ENCODE measurements around the gene NPBWR2. TPM values are rescaled to one million over a fixed set of nuclear protein-coding genes. Genes with fewer than 3 reads are reported as not detected.

The NPBWR2 gene
- total RNA-seq, result not detected
- not detected for polyA plus RNA-seq (ENCODE audit: insufficient read length in 2 of 2)
- long read RNA-seq, donor 1, result 0 reads
- long read RNA-seq, donor 2, result 0 reads
- long read RNA-seq, donor 3, result 0 reads
- long read RNA-seq, donor 4, result 0 reads

GRCh38 chr20:64106981-64107735 lies at the start of gene NPBWR2:
TSS of gene NPBWR2 (minus strand) at chr20:64107565. CDS start at chr20:64106831, 734 bp downstream.
- Histone ChIP-seq H3K27me3 (ENCODE audit: control insufficient read depth, insufficient read depth, low read length) (no peaks in the 10 kb centered on the region), H3K27ac (ENCODE audit: low read depth, low read length) (no peak within 1 kb of the TSS), H3K4me3 (ENCODE audit: low read depth, low read length) (no peak within 1 kb of the TSS), H3K36me3 (ENCODE audit: control insufficient read depth, insufficient read depth, low read length) (peaks cover 5% of the 10 kb centered on the region), H3K4me1 (ENCODE audit: control insufficient read depth, insufficient read depth, low read length) (peaks cover 37% of the 10 kb centered on the region), H3K9me3 (ENCODE audit: control insufficient read depth, insufficient read depth, low read length) (no peaks in the 10 kb centered on the region)
- WGBS (ENCODE audit: insufficient coverage), result 58% methylated on average over 20 of the region's 22 CpGs
- no peak for DNase-seq (ENCODE audit: low read depth in 4 of 6, low spot score in 6 of 6)

GRCh38 chr20:64156136-64156885 lies 48.9 kb upstream of the NPBWR2 start:
- peaks cover 13% of the 10 kb centered on the region for H3K27me3 ChIP-seq (ENCODE audit: control insufficient read depth, insufficient read depth, low read length)
- WGBS (ENCODE audit: insufficient coverage), result 30% methylated on average over 8 of the region's 9 CpGs
- peaks cover 78% of the 10 kb centered on the region for H3K4me1 ChIP-seq (ENCODE audit: control insufficient read depth, insufficient read depth, low read length)

GRCh38 chr20:64155258-64156135 lies 48.1 kb upstream of the NPBWR2 start:
- WGBS (ENCODE audit: insufficient coverage), result 50% methylated on average over 21 of the region's 22 CpGs
- H3K36me3 ChIP-seq (ENCODE audit: control insufficient read depth, insufficient read depth, low read length), result no peaks in the 10 kb centered on the region
- peaks cover 70% of the 10 kb centered on the region for H3K4me1 ChIP-seq (ENCODE audit: control insufficient read depth, insufficient read depth, low read length)
- no peak overlapping the region for H3K4me3 ChIP-seq (ENCODE audit: low read depth, low read length)
- peaks cover 7% of the 10 kb centered on the region for H3K27me3 ChIP-seq (ENCODE audit: control insufficient read depth, insufficient read depth, low read length)
- no peak overlapping the region for H3K27ac ChIP-seq (ENCODE audit: low read depth, low read length)
- DNase-seq (ENCODE audit: low read depth in 4 of 6, low spot score in 6 of 6), result peak in 2 of 6 donors; percentile 25 to 51
- H3K9me3 ChIP-seq (ENCODE audit: control insufficient read depth, insufficient read depth, low read length), result no peaks in the 10 kb centered on the region

More at GRCh38 chr20:64156136-64156885, 48.9 kb upstream of the NPBWR2 start:
- Histone ChIP-seq H3K27ac (ENCODE audit: low read depth, low read length) (no peak overlapping the region), H3K4me3 (ENCODE audit: low read depth, low read length) (no peak overlapping the region), H3K36me3 (ENCODE audit: control insufficient read depth, insufficient read depth, low read length) (no peaks in the 10 kb centered on the region), H3K9me3 (ENCODE audit: control insufficient read depth, insufficient read depth, low read length) (no peaks in the 10 kb centered on the region)
- peak in 2 of 6 donors; percentile 16 to 39 for DNase-seq (ENCODE audit: low read depth in 4 of 6, low spot score in 6 of 6)

GRCh38 chr20:64154590-64155257 lies 47.4 kb upstream of the NPBWR2 start:
- DNase-seq (ENCODE audit: low read depth in 4 of 6, low spot score in 6 of 6), result no peak
- Histone ChIP-seq H3K4me3 (ENCODE audit: low read depth, low read length) (no peak overlapping the region), H3K9me3 (ENCODE audit: control insufficient read depth, insufficient read depth, low read length) (no peaks in the 10 kb centered on the region), H3K27me3 (ENCODE audit: control insufficient read depth, insufficient read depth, low read length) (no peaks in the 10 kb centered on the region), H3K36me3 (ENCODE audit: control insufficient read depth, insufficient read depth, low read length) (no peaks in the 10 kb centered on the region), H3K4me1 (ENCODE audit: control insufficient read depth, insufficient read depth, low read length) (peaks cover 62% of the 10 kb centered on the region), H3K27ac (ENCODE audit: low read depth, low read length) (no peak overlapping the region)
- 67% methylated on average over 9 of the region's 9 CpGs for WGBS (ENCODE audit: insufficient coverage)

- DNase-seq (ENCODE audit: low read depth in 4 of 6, low spot score in 6 of 6), result no peak
- Histone ChIP-seq H3K27me3 (ENCODE audit: control insufficient read depth, insufficient read depth, low read length) (no peaks in the 10 kb centered on the region), H3K27ac (ENCODE audit: low read depth, low read length) (no peak overlapping the region), H3K4me1 (ENCODE audit: control insufficient read depth, insufficient read depth, low read length) (peaks cover 60% of the 10 kb centered on the region), H3K36me3 (ENCODE audit: control insufficient read depth, insufficient read depth, low read length) (no peaks in the 10 kb centered on the region), H3K4me3 (ENCODE audit: low read depth, low read length) (no peak overlapping the region), H3K9me3 (ENCODE audit: control insufficient read depth, insufficient read depth, low read length) (no peaks in the 10 kb centered on the region)
- WGBS (ENCODE audit: insufficient coverage), result 76% methylated on average over 20 of the region's 20 CpGs
Measured at GRCh38 chr20:64153861-64154589, 46.7 kb upstream of the NPBWR2 start.

GRCh38 chr20:64153410-64153809 lies 46.0 kb upstream of the NPBWR2 start:
- no peak for DNase-seq (ENCODE audit: low read depth in 4 of 6, low spot score in 6 of 6)
- no peaks in the 10 kb centered on the region for H3K9me3 ChIP-seq (ENCODE audit: control insufficient read depth, insufficient read depth, low read length)
- WGBS (ENCODE audit: insufficient coverage), result 68% methylated on average over 2 of the region's 2 CpGs
- no peaks in the 10 kb centered on the region for H3K27me3 ChIP-seq (ENCODE audit: control insufficient read depth, insufficient read depth, low read length)
- no peaks in the 10 kb centered on the region for H3K36me3 ChIP-seq (ENCODE audit: control insufficient read depth, insufficient read depth, low read length)
- H3K4me1 ChIP-seq (ENCODE audit: control insufficient read depth, insufficient read depth, low read length), result peaks cover 56% of the 10 kb centered on the region
- no peak overlapping the region for H3K4me3 ChIP-seq (ENCODE audit: low read depth, low read length)
- no peak overlapping the region for H3K27ac ChIP-seq (ENCODE audit: low read depth, low read length)

GRCh38 chr20:64152906-64153305 lies 45.5 kb upstream of the NPBWR2 start:
- H3K36me3 ChIP-seq (ENCODE audit: control insufficient read depth, insufficient read depth, low read length), result no peaks in the 10 kb centered on the region
- H3K4me3 ChIP-seq (ENCODE audit: low read depth, low read length), result no peak overlapping the region
- no peaks in the 10 kb centered on the region for H3K9me3 ChIP-seq (ENCODE audit: control insufficient read depth, insufficient read depth, low read length)
- DNase-seq (ENCODE audit: low read depth in 4 of 6, low spot score in 6 of 6), result peak in 2 of 6 donors; percentile 14 to 25
- H3K27ac ChIP-seq (ENCODE audit: low read depth, low read length), result no peak overlapping the region
- 58% methylated on average over 8 of the region's 9 CpGs for WGBS (ENCODE audit: insufficient coverage)
- H3K4me1 ChIP-seq (ENCODE audit: control insufficient read depth, insufficient read depth, low read length), result peaks cover 56% of the 10 kb centered on the region
- H3K27me3 ChIP-seq (ENCODE audit: control insufficient read depth, insufficient read depth, low read length), result no peaks in the 10 kb centered on the region

GRCh38 chr20:64151633-64152530 lies 44.5 kb upstream of the NPBWR2 start:
- Histone ChIP-seq H3K4me1 (ENCODE audit: control insufficient read depth, insufficient read depth, low read length) (peaks cover 57% of the 10 kb centered on the region), H3K36me3 (ENCODE audit: control insufficient read depth, insufficient read depth, low read length) (no peaks in the 10 kb centered on the region), H3K9me3 (ENCODE audit: control insufficient read depth, insufficient read depth, low read length) (no peaks in the 10 kb centered on the region), H3K27me3 (ENCODE audit: control insufficient read depth, insufficient read depth, low read length) (no peaks in the 10 kb centered on the region), H3K4me3 (ENCODE audit: low read depth, low read length) (no peak overlapping the region), H3K27ac (ENCODE audit: low read depth, low read length) (no peak overlapping the region)
- 67% methylated on average over 24 of the region's 24 CpGs for WGBS (ENCODE audit: insufficient coverage)
- peak in 1 of 6 donors; percentile 49 for DNase-seq (ENCODE audit: low read depth in 4 of 6, low spot score in 6 of 6)
